GM12891 (cell line): Measurements from ENCODE around the gene AHCYL2.

Source experiments
- POLR2A ChIP-seq: IDR thresholded peaks from 2 replicates; pipeline ENCODE4 v1.6.1; 2011; ENCODE audit warnings: low read depth, low read length, control low read depth
- POLR2AphosphoS5 ChIP-seq: IDR thresholded peaks from 2 replicates; pipeline ENCODE4 v1.6.1; 2011; ENCODE audit warnings: low read depth, low read length, control low read depth
- POU2F2 ChIP-seq: IDR thresholded peaks from 2 replicates; pipeline ENCODE4 v1.6.1; 2011; ENCODE audit warnings: low read depth, mild to moderate bottlenecking, control low read depth, low read length, moderate library complexity
- TAF1 ChIP-seq: IDR thresholded peaks from 2 replicates; pipeline ENCODE4 v1.6.1; 2011; ENCODE audit warnings: low read depth, low read length, control low read depth

- TF ChIP-seq POLR2A, result no peak
- no peak for TF ChIP-seq POLR2AphosphoS5
- TF ChIP-seq TAF1, result no peak
- no peak for TF ChIP-seq POU2F2
Measured at GRCh38 chr7:129464194-129464593, 239.4 kb downstream of the AHCYL2 start.
